NOMO-1 treated with dmso at 0.1 percent for 144 hours (cell line): Measurements from ENCODE around the gene TRIM2.

Source experiments
- DNase-seq: peaks from one replicate; lab custom pipeline; 2025; ENCODE audit not compliant: unreplicated experiment; lab: John Stamatoyannopoulos, UW

TRIM2 gene

GRCh38 chr4:153325558-153325957, 121.3 kb downstream of the TRIM2 start:
- no peak for DNase-seq

GRCh38 chr4:153326513-153326912, 122.3 kb downstream of the TRIM2 start:
- no peak for DNase-seq

- DNase-seq, result no peak
These were observed 123.0 kb downstream of the TRIM2 start for GRCh38 chr4:153327247-153327646.

GRCh38 chr4:153332936-153333335, 128.7 kb downstream of the TRIM2 start:
- DNase-seq, result no peak

- no peak for DNase-seq
These were observed 129.6 kb downstream of the TRIM2 start for GRCh38 chr4:153333874-153334273.

- DNase-seq, result no peak
These were observed 131.4 kb downstream of the TRIM2 start for GRCh38 chr4:153335665-153336064.

GRCh38 chr4:153337686-153338085, 133.4 kb downstream of the TRIM2 start:
- DNase-seq, result no peak

- DNase-seq, result peak; percentile 73
These were observed 137.4 kb downstream of the TRIM2 start for GRCh38 chr4:153341575-153342090.

GRCh38 chr4:153342751-153343552, 138.7 kb downstream of the TRIM2 start:
- DNase-seq, result no peak

- DNase-seq, result peak; percentile 77
These were observed 140.1 kb downstream of the TRIM2 start, which contains the start of gene MND1 for GRCh38 chr4:153344131-153345011. TSS of gene MND1 (plus strand) at chr4:153344688. CDS start at chr4:153344738, 50 bp downstream.

- peak; percentile 62 for DNase-seq
These were observed 141.1 kb downstream of the TRIM2 start for GRCh38 chr4:153345012-153345981.

GRCh38 chr4:153346031-153346430, 141.8 kb downstream of the TRIM2 start:
- no peak for DNase-seq

GRCh38 chr4:153346563-153346962, 142.3 kb downstream of the TRIM2 start:
- no peak for DNase-seq

GRCh38 chr4:153347117-153347516, 142.9 kb downstream of the TRIM2 start:
- no peak for DNase-seq

- DNase-seq, result no peak
These were observed 143.8 kb downstream of the TRIM2 start for GRCh38 chr4:153348006-153348405.

- no peak for DNase-seq
These were observed 145.1 kb downstream of the TRIM2 start for GRCh38 chr4:153349206-153349805.

GRCh38 chr4:153362184-153362583, 157.9 kb downstream of the TRIM2 start:
- DNase-seq, result no peak

GRCh38 chr4:153364061-153364460, 159.8 kb downstream of the TRIM2 start:
- DNase-seq, result no peak

- DNase-seq, result no peak
These were observed 160.8 kb downstream of the TRIM2 start for GRCh38 chr4:153365003-153365402.

- no peak for DNase-seq
These were observed 162.2 kb downstream of the TRIM2 start for GRCh38 chr4:153366486-153366885.
